WI38 (cell line): Measurements from ENCODE around the gene SEC24B.

Experiments used
- H3K4me3 ChIP-seq: 2 replicates; pipeline ENCODE4 v1.5.1; 2011; ENCODE audit warnings: low read depth, mild to moderate bottlenecking, control low read depth, low read length
- TF ChIP-seq, protein P1 (sequence below): IDR thresholded peaks from 2 replicates; pipeline ENCODE4 v1.5.1; 2012; ENCODE audit warnings: low read depth, mild to moderate bottlenecking, control low read depth, low read length

The SEC24B gene

DNA sequence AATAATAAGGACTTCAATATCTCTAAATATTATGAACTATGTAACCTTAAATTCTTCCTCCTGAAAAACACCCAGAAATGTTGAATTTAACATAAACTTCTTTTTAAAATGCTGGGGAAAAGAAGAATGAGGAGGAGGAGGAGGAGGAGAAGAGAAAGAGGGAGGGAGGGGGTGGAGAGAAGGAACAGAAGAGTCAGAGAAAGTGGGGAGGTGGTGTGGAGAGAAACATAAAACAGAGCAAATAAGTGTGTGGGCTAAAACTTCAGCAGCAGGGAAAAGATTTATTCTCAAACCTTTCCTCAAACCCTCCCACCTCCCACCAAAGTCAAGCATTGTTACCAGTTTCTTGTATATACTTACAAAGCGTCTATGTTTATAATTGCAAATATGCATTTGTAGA, 34.7 kb upstream of the SEC24B start:
- no peak overlapping the region for H3K4me3 ChIP-seq
- TF ChIP-seq, protein P1, sequence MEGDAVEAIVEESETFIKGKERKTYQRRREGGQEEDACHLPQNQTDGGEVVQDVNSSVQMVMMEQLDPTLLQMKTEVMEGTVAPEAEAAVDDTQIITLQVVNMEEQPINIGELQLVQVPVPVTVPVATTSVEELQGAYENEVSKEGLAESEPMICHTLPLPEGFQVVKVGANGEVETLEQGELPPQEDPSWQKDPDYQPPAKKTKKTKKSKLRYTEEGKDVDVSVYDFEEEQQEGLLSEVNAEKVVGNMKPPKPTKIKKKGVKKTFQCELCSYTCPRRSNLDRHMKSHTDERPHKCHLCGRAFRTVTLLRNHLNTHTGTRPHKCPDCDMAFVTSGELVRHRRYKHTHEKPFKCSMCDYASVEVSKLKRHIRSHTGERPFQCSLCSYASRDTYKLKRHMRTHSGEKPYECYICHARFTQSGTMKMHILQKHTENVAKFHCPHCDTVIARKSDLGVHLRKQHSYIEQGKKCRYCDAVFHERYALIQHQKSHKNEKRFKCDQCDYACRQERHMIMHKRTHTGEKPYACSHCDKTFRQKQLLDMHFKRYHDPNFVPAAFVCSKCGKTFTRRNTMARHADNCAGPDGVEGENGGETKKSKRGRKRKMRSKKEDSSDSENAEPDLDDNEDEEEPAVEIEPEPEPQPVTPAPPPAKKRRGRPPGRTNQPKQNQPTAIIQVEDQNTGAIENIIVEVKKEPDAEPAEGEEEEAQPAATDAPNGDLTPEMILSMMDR = no peak

DNA sequence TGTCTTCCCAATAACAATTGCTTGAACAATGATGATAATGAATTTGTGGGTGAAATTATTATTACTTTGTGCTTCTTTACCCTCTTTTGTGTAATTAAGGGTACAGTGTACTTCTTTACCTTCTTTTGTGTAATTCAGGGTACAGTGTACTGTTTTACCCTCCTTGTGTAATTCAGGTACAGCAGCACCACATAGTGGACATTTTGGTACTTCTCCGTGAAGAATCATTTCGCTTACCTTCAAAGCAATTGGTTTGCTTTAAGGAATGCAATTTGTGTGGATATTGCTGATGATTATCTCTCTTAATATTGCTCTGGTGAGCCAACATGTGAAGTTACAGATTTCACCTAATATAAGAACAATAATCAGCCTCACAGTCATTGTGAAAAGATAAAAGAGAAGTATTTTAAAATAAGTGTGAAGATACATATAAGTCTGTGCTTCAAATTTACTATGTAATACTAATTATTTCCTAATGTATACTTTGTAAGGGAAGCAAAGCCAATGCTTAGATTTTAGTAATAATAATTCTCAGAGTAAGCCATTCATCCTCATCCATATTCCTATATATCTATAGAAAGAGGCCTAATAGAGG, 27.2 kb upstream of the SEC24B start:
- no peak overlapping the region for H3K4me3 ChIP-seq
- TF ChIP-seq, protein P1 = no peak; the same call in 1 of the 2 replicates

DNA sequence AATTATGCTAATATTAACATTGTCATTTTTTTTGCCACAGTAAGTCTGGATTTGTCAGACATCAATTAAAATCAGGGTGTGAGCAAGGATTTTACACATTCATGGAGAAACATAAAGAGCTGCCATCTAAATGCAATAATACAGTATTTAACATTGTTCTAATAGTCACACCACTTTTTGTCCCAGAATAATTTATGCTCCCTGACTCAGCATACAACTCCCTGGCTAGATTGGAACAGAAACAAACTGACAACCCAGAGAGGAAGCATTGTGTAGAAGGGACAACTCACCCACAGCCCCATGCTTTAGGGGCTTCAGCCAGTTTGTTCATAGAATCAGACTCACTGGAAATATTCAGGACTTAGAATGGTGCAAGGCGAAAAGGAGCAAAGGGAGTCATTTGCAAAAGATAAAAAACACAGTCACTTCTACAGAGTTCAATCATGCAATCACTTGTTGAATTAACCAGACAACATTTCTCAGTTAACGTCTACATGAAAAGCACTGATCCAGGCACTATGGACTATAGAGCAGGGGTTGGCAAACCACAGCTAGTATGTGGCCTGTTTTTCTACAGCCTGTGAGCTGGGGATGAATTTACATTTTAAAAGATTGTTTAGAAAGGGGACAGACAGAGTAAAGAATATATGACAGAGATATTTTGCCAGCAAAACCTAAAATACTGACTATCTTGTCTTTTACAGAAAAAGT, 26.4 kb upstream of the SEC24B start:
- TF ChIP-seq, protein P1 = no peak
- H3K4me3 ChIP-seq = no peak overlapping the region

DNA sequence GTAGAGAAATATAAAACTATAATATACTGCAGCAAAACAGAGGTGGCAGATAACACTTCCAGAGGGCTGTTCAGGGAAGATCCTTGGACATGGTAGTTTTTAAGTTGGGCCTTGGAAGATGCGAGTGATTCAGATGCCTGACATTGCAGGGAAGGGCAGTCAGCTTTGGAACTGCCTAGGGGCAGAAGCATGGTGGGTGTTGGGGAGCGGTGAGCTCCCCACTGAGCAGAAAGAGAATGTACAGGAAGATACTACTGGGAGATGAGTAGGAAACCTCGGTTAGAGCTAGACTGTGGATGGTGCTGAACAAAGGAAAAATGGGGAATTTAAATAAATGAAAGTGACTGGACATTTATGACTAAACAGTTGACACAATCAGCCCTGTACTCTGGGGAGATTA, 24.9 kb upstream of the SEC24B start:
- TF ChIP-seq, protein P1 = no peak
- H3K4me3 ChIP-seq = no peak overlapping the region

DNA sequence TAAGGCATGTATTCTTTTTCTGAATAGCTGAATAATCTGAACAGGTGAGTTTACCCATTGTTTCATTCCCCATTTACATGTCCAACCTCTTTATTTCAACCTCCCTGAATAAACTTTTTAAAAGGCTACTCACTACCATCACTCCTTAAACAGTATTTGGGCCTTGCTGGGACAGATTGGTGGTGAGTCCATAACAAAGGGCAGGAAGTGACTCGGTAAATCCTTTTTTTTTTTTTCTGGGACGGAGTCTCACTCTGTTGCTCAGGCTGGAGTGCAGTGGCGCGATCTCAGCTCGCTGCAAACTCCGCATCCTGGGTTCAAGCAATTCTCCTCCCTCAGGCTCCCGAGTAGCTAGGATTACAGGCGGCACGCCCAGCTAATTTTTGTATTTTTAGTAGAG, 23.4 kb upstream of the SEC24B start:
- H3K4me3 ChIP-seq = no peak overlapping the region
- TF ChIP-seq, protein P1 = no peak

DNA sequence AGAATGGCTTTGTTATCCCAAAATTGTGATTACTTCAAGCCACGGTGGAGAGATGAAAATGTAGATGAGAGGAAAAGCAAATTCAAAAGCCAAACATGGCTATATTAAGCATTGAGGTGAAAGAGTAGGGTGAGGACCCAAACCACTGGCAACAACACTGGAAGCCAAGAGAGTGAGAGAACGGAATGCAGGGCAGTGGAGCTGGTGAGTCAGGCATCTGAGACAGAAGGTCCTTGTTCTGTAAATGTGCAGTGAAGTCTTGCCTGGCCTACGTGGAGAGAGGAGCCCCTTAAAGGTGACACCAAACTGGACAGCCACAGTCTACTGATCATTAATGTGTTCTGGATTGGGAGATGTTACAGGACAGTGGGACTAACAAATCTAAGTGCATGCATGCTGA, 22.8 kb upstream of the SEC24B start:
- H3K4me3 ChIP-seq = no peak overlapping the region
- TF ChIP-seq, protein P1 = no peak

DNA sequence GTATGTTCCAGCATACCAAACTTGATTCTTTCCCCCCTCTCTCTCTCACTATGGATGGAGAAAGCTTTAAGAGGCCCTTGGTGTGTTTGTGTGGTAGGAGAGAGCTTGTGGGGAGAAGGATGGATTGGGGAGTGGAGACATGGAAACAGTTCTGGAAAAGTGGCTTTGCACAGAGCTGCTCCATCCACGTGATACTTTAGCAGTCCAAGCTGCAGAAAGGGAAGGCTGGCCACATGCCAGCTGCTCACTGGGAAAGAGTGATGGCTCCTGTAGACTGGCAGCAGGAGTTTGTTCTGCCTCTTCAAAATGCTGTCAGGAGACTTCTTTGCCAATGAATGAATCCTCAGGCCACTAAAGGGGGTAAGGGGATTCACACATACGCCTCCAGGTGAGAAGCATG, 21.7 kb upstream of the SEC24B start:
- TF ChIP-seq, protein P1 = no peak
- no peak overlapping the region for H3K4me3 ChIP-seq
